NOMO-1 treated with DMSO at 0.1 percent for 48 hours (cell line): ENCODE data around the gene SDF4.

Source experiments
- DNase-seq: peaks from one replicate; lab custom pipeline; 2025; ENCODE audit not compliant: unreplicated experiment; lab: John Stamatoyannopoulos, UW

The SDF4 gene

GRCh38 chr1:1168451-1169411 lies 63.1 kb downstream of the SDF4 start:
- no peak for DNase-seq

- no peak for DNase-seq
Measured at GRCh38 chr1:1167841-1168450, 63.9 kb downstream of the SDF4 start.

GRCh38 chr1:1167398-1167821 lies 64.4 kb downstream of the SDF4 start:
- DNase-seq = no peak
